ENCODE measurements around the gene WWC1.

Gene WWC1

DNA sequence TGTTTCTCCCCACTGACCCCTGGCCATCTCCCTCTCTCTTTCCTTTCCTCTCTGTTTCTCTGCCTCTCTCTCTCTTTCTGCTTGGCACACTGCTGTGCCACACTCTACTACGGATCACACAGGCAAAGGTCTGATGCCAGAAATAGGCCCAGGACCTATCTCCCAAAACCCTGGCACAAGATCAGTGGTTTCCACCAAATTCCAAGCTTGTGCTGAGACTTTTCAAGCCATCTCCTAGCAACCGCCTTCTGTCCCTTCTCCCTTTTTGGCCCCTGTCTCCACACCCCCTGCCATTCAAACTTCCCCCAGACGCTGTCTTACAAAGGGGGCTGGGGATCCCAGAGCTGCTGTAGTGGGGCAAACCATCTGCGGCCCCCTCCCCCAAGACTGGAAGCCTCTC, 156.4 kb downstream of the WWC1 start:
- Histone ChIP-seq H3K9ac (ENCODE audit: low read length) (no peak overlapping the region), H3K9me3 (ENCODE audit: low read length) (no peaks in the 10 kb centered on the region), H4K20me1 (ENCODE audit: insufficient read depth, low read length) (no peaks in the 10 kb centered on the region), H3K27ac (ENCODE audit: low read depth, low read length, poor library complexity, severe bottlenecking) (no peak overlapping the region), H3K4me1 (ENCODE audit: insufficient read depth, low read length, severe bottlenecking) (no peaks in the 10 kb centered on the region), H3K79me2 (ENCODE audit: insufficient read depth, low read length) (no peaks in the 10 kb centered on the region), H3K36me3 (ENCODE audit: insufficient read depth, low read length) (no peaks in the 10 kb centered on the region; the same call in 1 of the 2 replicates), H3K4me3 (ENCODE audit: low read depth, low read length, poor library complexity, severe bottlenecking) (no peak overlapping the region), H3F3A (ENCODE audit: insufficient read depth, low read length) (no peaks in the 10 kb centered on the region), H3K4me2 (ENCODE audit: low read length) (no peak overlapping the region), H3K9me2 (ENCODE audit: low read depth, low read length) (no peaks in the 10 kb centered on the region), H2AFZ (ENCODE audit: low read length) (no peak overlapping the region), H3K27me3 (ENCODE audit: insufficient read depth, low read length) (no peaks in the 10 kb centered on the region)
- TF ChIP-seq, protein P1, sequence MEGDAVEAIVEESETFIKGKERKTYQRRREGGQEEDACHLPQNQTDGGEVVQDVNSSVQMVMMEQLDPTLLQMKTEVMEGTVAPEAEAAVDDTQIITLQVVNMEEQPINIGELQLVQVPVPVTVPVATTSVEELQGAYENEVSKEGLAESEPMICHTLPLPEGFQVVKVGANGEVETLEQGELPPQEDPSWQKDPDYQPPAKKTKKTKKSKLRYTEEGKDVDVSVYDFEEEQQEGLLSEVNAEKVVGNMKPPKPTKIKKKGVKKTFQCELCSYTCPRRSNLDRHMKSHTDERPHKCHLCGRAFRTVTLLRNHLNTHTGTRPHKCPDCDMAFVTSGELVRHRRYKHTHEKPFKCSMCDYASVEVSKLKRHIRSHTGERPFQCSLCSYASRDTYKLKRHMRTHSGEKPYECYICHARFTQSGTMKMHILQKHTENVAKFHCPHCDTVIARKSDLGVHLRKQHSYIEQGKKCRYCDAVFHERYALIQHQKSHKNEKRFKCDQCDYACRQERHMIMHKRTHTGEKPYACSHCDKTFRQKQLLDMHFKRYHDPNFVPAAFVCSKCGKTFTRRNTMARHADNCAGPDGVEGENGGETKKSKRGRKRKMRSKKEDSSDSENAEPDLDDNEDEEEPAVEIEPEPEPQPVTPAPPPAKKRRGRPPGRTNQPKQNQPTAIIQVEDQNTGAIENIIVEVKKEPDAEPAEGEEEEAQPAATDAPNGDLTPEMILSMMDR (IDR thresholded peaks at IDR 0.05; ENCODE audit: low read length), result no peak
- no peak for TF ChIP-seq EZH2 (IDR thresholded peaks at IDR 0.05; ENCODE audit: borderline replicate concordance, low read length)

DNA sequence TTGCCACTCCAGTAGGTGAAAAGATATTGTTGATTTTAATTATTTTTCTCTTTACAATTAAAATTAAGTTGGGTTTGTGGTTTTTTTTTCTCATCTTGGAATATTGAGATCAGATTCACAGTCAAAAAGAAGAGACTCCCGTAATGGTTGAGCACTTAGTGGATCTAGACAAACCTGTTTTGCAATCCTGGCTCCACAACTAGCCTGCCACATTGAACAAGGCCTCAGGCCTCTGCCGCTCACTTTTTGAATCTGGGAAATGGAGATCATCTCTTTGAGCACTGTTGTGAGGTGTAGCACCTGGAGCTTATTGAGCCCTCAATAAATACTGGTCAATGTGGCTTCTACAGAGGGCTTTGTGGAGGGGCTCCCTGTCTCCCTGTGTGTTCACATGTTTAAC, 157.7 kb downstream of the WWC1 start:
- no peak for TF ChIP-seq EZH2 (IDR thresholded peaks at IDR 0.05; ENCODE audit: borderline replicate concordance, low read length)
- TF ChIP-seq, protein P1 (IDR thresholded peaks at IDR 0.05; ENCODE audit: low read length), result no peak
- Histone ChIP-seq H3K4me1 (ENCODE audit: insufficient read depth, low read length, severe bottlenecking) (no peaks in the 10 kb centered on the region), H2AFZ (ENCODE audit: low read length) (no peak overlapping the region), H3K9ac (ENCODE audit: low read length) (no peak overlapping the region), H3K27me3 (ENCODE audit: insufficient read depth, low read length) (no peaks in the 10 kb centered on the region), H3K79me2 (ENCODE audit: insufficient read depth, low read length) (no peaks in the 10 kb centered on the region), H3K27ac (ENCODE audit: low read depth, low read length, poor library complexity, severe bottlenecking) (no peak overlapping the region), H3F3A (ENCODE audit: insufficient read depth, low read length) (no peaks in the 10 kb centered on the region), H3K9me3 (ENCODE audit: low read length) (no peaks in the 10 kb centered on the region), H3K4me3 (ENCODE audit: low read depth, low read length, poor library complexity, severe bottlenecking) (no peak overlapping the region), H4K20me1 (ENCODE audit: insufficient read depth, low read length) (no peaks in the 10 kb centered on the region), H3K36me3 (ENCODE audit: insufficient read depth, low read length) (no peaks in the 10 kb centered on the region; the same call in 1 of the 2 replicates), H3K4me2 (ENCODE audit: low read length) (no peak overlapping the region), H3K9me2 (ENCODE audit: low read depth, low read length) (no peaks in the 10 kb centered on the region)

DNA sequence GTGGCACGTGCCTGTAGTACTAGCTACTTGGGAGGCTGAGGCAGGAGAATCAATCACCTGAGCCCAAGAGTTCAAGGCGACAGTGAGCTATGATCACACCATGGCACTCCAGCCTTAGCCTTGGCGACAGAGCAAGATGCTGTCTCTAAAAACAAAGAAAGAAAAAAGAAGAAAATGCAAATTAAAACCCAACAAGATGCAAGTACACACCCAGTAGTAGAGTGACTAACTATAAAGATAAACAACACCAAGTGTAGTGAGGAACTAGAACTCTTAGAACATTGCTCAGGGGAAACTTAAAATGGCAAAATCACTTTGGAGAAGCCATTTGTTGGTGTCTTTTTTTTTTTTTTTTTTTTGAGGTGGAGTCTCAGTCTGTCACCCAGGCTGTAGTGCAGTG, 160.1 kb downstream of the WWC1 start:
- Histone ChIP-seq H3K9me3 (ENCODE audit: low read length) (no peaks in the 10 kb centered on the region), H3K79me2 (ENCODE audit: insufficient read depth, low read length) (no peaks in the 10 kb centered on the region), H3K27ac (ENCODE audit: low read depth, low read length, poor library complexity, severe bottlenecking) (no peak overlapping the region), H3K36me3 (ENCODE audit: insufficient read depth, low read length) (no peaks in the 10 kb centered on the region), H2AFZ (ENCODE audit: low read length) (no peak overlapping the region), H3K9ac (ENCODE audit: low read length) (no peak overlapping the region), H3K4me1 (ENCODE audit: insufficient read depth, low read length, severe bottlenecking) (no peaks in the 10 kb centered on the region), H3K4me2 (ENCODE audit: low read length) (no peak overlapping the region), H3K4me3 (ENCODE audit: low read depth, low read length, poor library complexity, severe bottlenecking) (no peak overlapping the region), H3K9me2 (ENCODE audit: low read depth, low read length) (no peaks in the 10 kb centered on the region), H3F3A (ENCODE audit: insufficient read depth, low read length) (no peaks in the 10 kb centered on the region), H3K27me3 (ENCODE audit: insufficient read depth, low read length) (no peaks in the 10 kb centered on the region), H4K20me1 (ENCODE audit: insufficient read depth, low read length) (no peaks in the 10 kb centered on the region)
- TF ChIP-seq, protein P1 (IDR thresholded peaks at IDR 0.05; ENCODE audit: low read length), result no peak
- no peak for TF ChIP-seq EZH2 (IDR thresholded peaks at IDR 0.05; ENCODE audit: borderline replicate concordance, low read length)
